Neural cell (in vitro differentiated cells): Measurements from ENCODE around the gene PROK2. TPM values are rescaled to one million over a fixed set of nuclear protein-coding genes. Genes with fewer than 3 reads are reported as not detected.

ENCODE experiments used
- H2AFZ ChIP-seq: fragments of 200-600, 300-800 bp; sonication (generic), shearing (Covaris generic); 2 replicates; pipeline ENCODE4 v1.6.0; 2014; ENCODE audit warnings: low read depth, mild to moderate bottlenecking, antibody characterized with exemption, low read length, moderate library complexity
- H3F3A ChIP-seq: fragments of 200-600 bp; shearing (Covaris generic); 2 replicates; pipeline ENCODE4 v1.6.1; 2016; ENCODE audit warnings: mild to moderate bottlenecking, moderate library complexity, mixed read lengths, antibody characterized with exemption, low read length; ENCODE audit not compliant: insufficient read depth, poor library complexity, severe bottlenecking
- H3K27ac ChIP-seq: fragments of 200-600, 300-800 bp; sonication (generic), shearing (Covaris generic); 2 replicates; pipeline ENCODE4 v1.5.1; 2014; ENCODE audit warnings: mild to moderate bottlenecking, low read length, moderate library complexity
- H3K27me3 ChIP-seq: fragments of 300-800, 200-600 bp; sonication (generic), shearing (Covaris generic); 2 replicates; pipeline ENCODE4 v1.6.0; 2014; ENCODE audit warnings: mild to moderate bottlenecking, low read depth, low read length, moderate library complexity; ENCODE audit not compliant: insufficient read depth
- H3K36me3 ChIP-seq: fragments of 300-800, 200-600 bp; sonication (generic), shearing (Covaris generic); 2 replicates; pipeline ENCODE4 v1.5.1; 2014; ENCODE audit warnings: mild to moderate bottlenecking, antibody characterized with exemption, low read length, moderate library complexity; ENCODE audit not compliant: insufficient read depth
- H3K4me2 ChIP-seq: fragments of 300-800, 200-600 bp; sonication (generic), shearing (Covaris generic); 2 replicates; pipeline ENCODE4 v1.6.0; 2014; ENCODE audit warnings: mild to moderate bottlenecking, low read length
- H3K4me3 ChIP-seq: fragments of 300-800, 200-600 bp; sonication (generic), shearing (Covaris generic); 2 replicates; pipeline ENCODE4 v1.5.1; 2014; ENCODE audit warnings: mild to moderate bottlenecking, low read length, moderate library complexity
- H3K79me2 ChIP-seq: fragments of 200-600 bp; shearing (Covaris generic); replicated peaks from 2 replicates; pipeline ENCODE4 v1.6.0; 2014; ENCODE audit warnings: mild to moderate bottlenecking, low read length, moderate library complexity; ENCODE audit not compliant: insufficient read depth
- H3K9ac ChIP-seq: fragments of 300-800, 200-600 bp; sonication (generic), shearing (Covaris generic); 2 replicates; pipeline ENCODE4 v1.6.1; 2016; ENCODE audit warnings: mild to moderate bottlenecking, low read length, mixed read lengths
- H3K9me2 ChIP-seq: fragments of 200-600 bp; shearing (Covaris generic); 2 replicates; pipeline ENCODE4 v1.6.1; 2016; ENCODE audit warnings: mild to moderate bottlenecking, low read length, mixed read lengths; ENCODE audit not compliant: insufficient read depth
- H3K9me3 ChIP-seq: fragments of 200-600, 300-800 bp; sonication (generic), shearing (Covaris generic); 2 replicates; pipeline ENCODE4 v1.6.1; 2016; ENCODE audit warnings: mild to moderate bottlenecking, mixed run types, low read length, moderate library complexity, mixed read lengths
- H4K20me1 ChIP-seq: fragments of 200-600 bp; shearing (Covaris generic); 2 replicates; pipeline ENCODE4 v1.6.1; 2016; ENCODE audit warnings: mild to moderate bottlenecking, mixed run types; ENCODE audit not compliant: insufficient read depth
- EP300 ChIP-seq: fragments of 450-650 bp; conservative IDR thresholded peaks from 2 replicates; pipeline ENCODE4 v1.6.1; 2014; ENCODE audit warnings: antibody characterized with exemption, mild to moderate bottlenecking, moderate library complexity; ENCODE audit not compliant: poor library complexity, severe bottlenecking
- EZH2 ChIP-seq: fragments of 200-600, 300-800 bp; shearing (Covaris generic), sonication (generic); IDR thresholded peaks from 2 replicates; pipeline ENCODE4 v1.6.1; 2014; ENCODE audit warnings: antibody characterized with exemption, low read length, borderline replicate concordance, mild to moderate bottlenecking; ENCODE audit not compliant: insufficient read depth, poor library complexity, severe bottlenecking
- MXI1 ChIP-seq: fragments of 450-650 bp; conservative IDR thresholded peaks from 2 replicates; pipeline ENCODE4 v1.6.1; 2014; ENCODE audit warnings: antibody characterized with exemption, mild to moderate bottlenecking; ENCODE audit not compliant: poor library complexity, severe bottlenecking
- POLR2AphosphoS5 ChIP-seq: IDR thresholded peaks from 2 replicates; pipeline ENCODE4 v1.6.1; 2012
- RAD21 ChIP-seq: fragments of 450-650 bp; conservative IDR thresholded peaks from 2 replicates; pipeline ENCODE4 v1.6.1; 2014; ENCODE audit warnings: antibody characterized with exemption, mild to moderate bottlenecking, moderate library complexity
- REST ChIP-seq: IDR thresholded peaks from 2 replicates; pipeline ENCODE4 v1.6.1; 2012; ENCODE audit warnings: borderline replicate concordance
- SMC3 ChIP-seq: fragments of 450-650 bp; conservative IDR thresholded peaks from 2 replicates; pipeline ENCODE4 v1.6.1; 2014; ENCODE audit warnings: antibody characterized with exemption, mild to moderate bottlenecking, moderate library complexity; ENCODE audit not compliant: poor library complexity
- TAF1 ChIP-seq: IDR thresholded peaks from 2 replicates; pipeline ENCODE4 v1.6.1; 2012; ENCODE audit warnings: low read depth
- polyA plus RNA-seq: library from polyadenylated mRNA; depleted of rRNA; stranded (reverse); fragments of >200 nt; gene quantifications from 2 replicates; pipeline ENCODE4 v1.2.3, GENCODE V29; 2014
- TF ChIP-seq, protein P1 (sequence below): fragments of 450-650 bp; IDR thresholded peaks from 2 replicates; pipeline ENCODE4 v1.5.1; 2014; ENCODE audit warnings: antibody characterized with exemption, mild to moderate bottlenecking, moderate library complexity; ENCODE audit not compliant: poor library complexity, severe bottlenecking

The PROK2 gene
- polyA plus RNA-seq, 1 donor from 2014 or later = 0.30 TPM

- TF ChIP-seq, protein P1, sequence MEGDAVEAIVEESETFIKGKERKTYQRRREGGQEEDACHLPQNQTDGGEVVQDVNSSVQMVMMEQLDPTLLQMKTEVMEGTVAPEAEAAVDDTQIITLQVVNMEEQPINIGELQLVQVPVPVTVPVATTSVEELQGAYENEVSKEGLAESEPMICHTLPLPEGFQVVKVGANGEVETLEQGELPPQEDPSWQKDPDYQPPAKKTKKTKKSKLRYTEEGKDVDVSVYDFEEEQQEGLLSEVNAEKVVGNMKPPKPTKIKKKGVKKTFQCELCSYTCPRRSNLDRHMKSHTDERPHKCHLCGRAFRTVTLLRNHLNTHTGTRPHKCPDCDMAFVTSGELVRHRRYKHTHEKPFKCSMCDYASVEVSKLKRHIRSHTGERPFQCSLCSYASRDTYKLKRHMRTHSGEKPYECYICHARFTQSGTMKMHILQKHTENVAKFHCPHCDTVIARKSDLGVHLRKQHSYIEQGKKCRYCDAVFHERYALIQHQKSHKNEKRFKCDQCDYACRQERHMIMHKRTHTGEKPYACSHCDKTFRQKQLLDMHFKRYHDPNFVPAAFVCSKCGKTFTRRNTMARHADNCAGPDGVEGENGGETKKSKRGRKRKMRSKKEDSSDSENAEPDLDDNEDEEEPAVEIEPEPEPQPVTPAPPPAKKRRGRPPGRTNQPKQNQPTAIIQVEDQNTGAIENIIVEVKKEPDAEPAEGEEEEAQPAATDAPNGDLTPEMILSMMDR = no peak
- TF ChIP-seq EP300 (no peak), REST (no peak), RAD21 (no peak), POLR2AphosphoS5 (no peak), MXI1 (no peak), EZH2 (no peak), TAF1 (no peak), SMC3 (no peak)
- H3K9me3 ChIP-seq = no peaks in the 10 kb centered on the region
- H4K20me1 ChIP-seq = no peaks in the 10 kb centered on the region
- no peak overlapping the region for H3K4me2 ChIP-seq
- no peaks in the 10 kb centered on the region for H3K79me2 ChIP-seq
- H3K27ac ChIP-seq = no peak overlapping the region
- H2AFZ ChIP-seq = no peak overlapping the region
- no peak overlapping the region for H3K4me3 ChIP-seq
- H3K27me3 ChIP-seq = no peaks in the 10 kb centered on the region
- H3K9me2 ChIP-seq = no peaks in the 10 kb centered on the region
- H3K36me3 ChIP-seq = no peaks in the 10 kb centered on the region
- H3K9ac ChIP-seq = no peak overlapping the region
- no peaks in the 10 kb centered on the region for H3F3A ChIP-seq
These were observed 11.3 kb upstream of the PROK2 start for GRCh38 chr3:71796290-71796689.

DNA sequence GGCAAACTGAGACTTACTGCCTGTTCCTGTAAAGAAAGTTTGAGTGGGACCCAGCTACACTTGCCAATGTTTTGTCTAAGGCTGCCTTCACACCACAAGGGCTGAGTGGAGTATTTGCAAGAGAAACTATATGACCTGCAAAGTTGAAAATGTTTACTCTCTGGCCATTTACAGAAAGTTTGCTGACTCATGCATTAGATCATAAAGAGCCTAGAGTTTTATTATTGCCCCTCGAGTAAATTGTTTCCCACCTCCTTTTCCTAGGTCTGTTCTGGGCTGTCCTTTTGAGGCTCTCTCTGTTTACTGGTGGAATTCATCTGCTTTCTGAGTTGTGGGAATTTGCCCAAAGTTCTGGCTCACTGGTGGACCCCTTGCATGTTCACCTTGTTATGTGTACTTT, 6.7 kb upstream of the PROK2 start:
- Histone ChIP-seq H3K79me2 (no peaks in the 10 kb centered on the region), H3K4me3 (no peak overlapping the region), H2AFZ (no peak overlapping the region), H3K9ac (no peak overlapping the region), H3K36me3 (no peaks in the 10 kb centered on the region), H3F3A (no peaks in the 10 kb centered on the region), H3K27me3 (peaks cover 1% of the 10 kb centered on the region), H3K9me3 (no peaks in the 10 kb centered on the region), H3K27ac (no peak overlapping the region), H4K20me1 (no peaks in the 10 kb centered on the region), H3K9me2 (no peaks in the 10 kb centered on the region), H3K4me2 (no peak overlapping the region)
- TF ChIP-seq EP300 (no peak), TAF1 (no peak), RAD21 (no peak), SMC3 (no peak), EZH2 (no peak), MXI1 (no peak), REST (no peak), POLR2AphosphoS5 (no peak)
- TF ChIP-seq, protein P1 = no peak
